Stimulated activated naive CD4-positive, alpha-beta T cell (primary cell): ENCODE measurements around the gene CDH4.

Experiments
- DNase-seq, 6 experiments: peaks; one replicate each; lab custom pipeline; 2025; lab: John Stamatoyannopoulos, UW

Gene CDH4

GRCh38 chr20:61881861-61882260 lies 629.8 kb downstream of the CDH4 start:
- DNase-seq: no peak

- no peak for DNase-seq
Measured at GRCh38 chr20:61882716-61883615, 630.9 kb downstream of the CDH4 start.

GRCh38 chr20:61883857-61884393 lies 631.9 kb downstream of the CDH4 start:
- DNase-seq: no peak

GRCh38 chr20:61884571-61885389 lies 632.7 kb downstream of the CDH4 start:
- DNase-seq: no peak

GRCh38 chr20:61885759-61886715 lies 634.0 kb downstream of the CDH4 start:
- DNase-seq: no peak

- peak in 3 of 6 experiments; percentile 7 to 30 (median 12) for DNase-seq
Measured at GRCh38 chr20:61886721-61887595, 634.9 kb downstream of the CDH4 start.

- no peak for DNase-seq
Measured at GRCh38 chr20:61887596-61888093, 635.6 kb downstream of the CDH4 start.

GRCh38 chr20:61888101-61888865 lies 636.2 kb downstream of the CDH4 start:
- DNase-seq: no peak

- no peak for DNase-seq
Measured at GRCh38 chr20:61889659-61890058, 637.6 kb downstream of the CDH4 start.

GRCh38 chr20:61890210-61890609 lies 638.1 kb downstream of the CDH4 start:
- no peak for DNase-seq

GRCh38 chr20:61891476-61891875 lies 639.4 kb downstream of the CDH4 start:
- DNase-seq: no peak

GRCh38 chr20:61891916-61892649 lies 640.0 kb downstream of the CDH4 start:
- DNase-seq: no peak

- no peak for DNase-seq
Measured at GRCh38 chr20:61895016-61895415, 643.0 kb downstream of the CDH4 start.

- no peak for DNase-seq
Measured at GRCh38 chr20:61895686-61896057, 643.6 kb downstream of the CDH4 start.

GRCh38 chr20:61896058-61896961 lies 644.2 kb downstream of the CDH4 start:
- no peak for DNase-seq

- DNase-seq: no peak
Measured at GRCh38 chr20:61897401-61898295, 645.6 kb downstream of the CDH4 start.

GRCh38 chr20:61898405-61898804 lies 646.3 kb downstream of the CDH4 start:
- DNase-seq: no peak
